T-helper 2 cell treated with Interferon-gamma antibody and Interleukin-4, amounts not matched to agents 5 μg/mL and 100 μg/mL, for 36 hours (primary cell): ENCODE results near the gene GOLM1.
A peak's percentile ranks its signal among the peaks of the same experiment; 100 is the strongest.

ENCODE experiments used
- DNase-seq: peaks from one replicate; pipeline ENCODE4 v3.0.0; 2021; ENCODE audit warnings: low spot score
- H3K27ac Mint-ChIP-seq: one replicate; pipeline ENCODE4 v1.8.0; 2021; ENCODE audit warnings: mild to moderate bottlenecking, mixed read lengths
- H3K27me3 Mint-ChIP-seq: one replicate; pipeline ENCODE4 v1.8.0; 2021; ENCODE audit warnings: low read depth, mixed read lengths
- H3K36me3 Mint-ChIP-seq: one replicate; pipeline ENCODE4 v1.8.0; 2021; ENCODE audit warnings: low read depth, mixed read lengths
- H3K4me1 Mint-ChIP-seq: one replicate; pipeline ENCODE4 v1.8.0; 2021; ENCODE audit warnings: low read depth, mixed read lengths
- H3K4me3 Mint-ChIP-seq: one replicate; pipeline ENCODE4 v1.8.0; 2022; ENCODE audit warnings: mild to moderate bottlenecking, moderate library complexity, mixed read lengths
- H3K9me3 Mint-ChIP-seq: one replicate; pipeline ENCODE4 v1.8.0; 2021; ENCODE audit warnings: mixed read lengths

GOLM1 gene

DNA sequence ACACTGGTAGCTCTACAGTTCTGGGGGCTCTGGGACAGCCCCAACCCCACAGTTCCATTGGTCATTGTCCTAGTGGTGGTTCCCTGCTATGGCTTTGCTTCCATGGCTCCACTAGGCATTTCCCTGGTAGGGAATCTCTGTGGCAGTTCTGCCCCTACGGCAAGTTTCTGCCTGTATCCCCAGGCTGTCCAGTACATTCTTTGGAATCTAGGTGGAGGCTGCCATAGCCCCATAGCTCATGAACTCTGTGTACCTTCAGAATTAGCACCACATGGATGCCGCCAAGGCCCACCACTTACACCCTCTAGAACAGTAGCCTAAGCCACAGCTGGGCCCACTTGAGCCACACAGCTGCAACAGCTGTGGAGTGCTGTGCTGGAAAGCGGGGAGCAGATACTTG lies 3.3 kb upstream of the GOLM1 start:
- no peaks in the 10 kb centered on the region for H3K36me3 Mint-ChIP-seq
- no peak overlapping the region for H3K27ac Mint-ChIP-seq
- H3K4me3 Mint-ChIP-seq, result no peak overlapping the region
- H3K27me3 Mint-ChIP-seq, result peaks cover 54% of the 10 kb centered on the region
- no peaks in the 10 kb centered on the region for H3K9me3 Mint-ChIP-seq
- no peak for DNase-seq
- H3K4me1 Mint-ChIP-seq, result peaks cover 15% of the 10 kb centered on the region

- H3K27ac Mint-ChIP-seq, result peak overlapping the region; percentile 49
- peaks cover 10% of the 10 kb centered on the region for H3K4me1 Mint-ChIP-seq
- H3K4me3 Mint-ChIP-seq, result peak overlapping the region; percentile 83
- H3K9me3 Mint-ChIP-seq, result no peaks in the 10 kb centered on the region
- H3K36me3 Mint-ChIP-seq, result no peaks in the 10 kb centered on the region
- DNase-seq, result peak; percentile 30
- H3K27me3 Mint-ChIP-seq, result peaks cover 63% of the 10 kb centered on the region
Measured at GRCh38 chr9:86099701-86100364, 475 bp upstream of the GOLM1 start.

- H3K4me3 Mint-ChIP-seq, result peak overlapping the region; percentile 51
- H3K9me3 Mint-ChIP-seq, result no peaks in the 10 kb centered on the region
- H3K27ac Mint-ChIP-seq, result no peak overlapping the region
- peaks cover 51% of the 10 kb centered on the region for H3K27me3 Mint-ChIP-seq
- DNase-seq, result no peak
- H3K4me1 Mint-ChIP-seq, result peaks cover 10% of the 10 kb centered on the region
- H3K36me3 Mint-ChIP-seq, result no peaks in the 10 kb centered on the region
Measured at GRCh38 chr9:86097510-86098224, 1.7 kb downstream of the GOLM1 start.

GRCh38 chr9:86096386-86096785 lies 3.0 kb downstream of the GOLM1 start:
- H3K27ac Mint-ChIP-seq, result no peak overlapping the region
- no peak overlapping the region for H3K4me3 Mint-ChIP-seq
- H3K4me1 Mint-ChIP-seq, result peaks cover 10% of the 10 kb centered on the region
- no peak for DNase-seq
- no peaks in the 10 kb centered on the region for H3K36me3 Mint-ChIP-seq
- H3K9me3 Mint-ChIP-seq, result no peaks in the 10 kb centered on the region
- H3K27me3 Mint-ChIP-seq, result peaks cover 44% of the 10 kb centered on the region

DNA sequence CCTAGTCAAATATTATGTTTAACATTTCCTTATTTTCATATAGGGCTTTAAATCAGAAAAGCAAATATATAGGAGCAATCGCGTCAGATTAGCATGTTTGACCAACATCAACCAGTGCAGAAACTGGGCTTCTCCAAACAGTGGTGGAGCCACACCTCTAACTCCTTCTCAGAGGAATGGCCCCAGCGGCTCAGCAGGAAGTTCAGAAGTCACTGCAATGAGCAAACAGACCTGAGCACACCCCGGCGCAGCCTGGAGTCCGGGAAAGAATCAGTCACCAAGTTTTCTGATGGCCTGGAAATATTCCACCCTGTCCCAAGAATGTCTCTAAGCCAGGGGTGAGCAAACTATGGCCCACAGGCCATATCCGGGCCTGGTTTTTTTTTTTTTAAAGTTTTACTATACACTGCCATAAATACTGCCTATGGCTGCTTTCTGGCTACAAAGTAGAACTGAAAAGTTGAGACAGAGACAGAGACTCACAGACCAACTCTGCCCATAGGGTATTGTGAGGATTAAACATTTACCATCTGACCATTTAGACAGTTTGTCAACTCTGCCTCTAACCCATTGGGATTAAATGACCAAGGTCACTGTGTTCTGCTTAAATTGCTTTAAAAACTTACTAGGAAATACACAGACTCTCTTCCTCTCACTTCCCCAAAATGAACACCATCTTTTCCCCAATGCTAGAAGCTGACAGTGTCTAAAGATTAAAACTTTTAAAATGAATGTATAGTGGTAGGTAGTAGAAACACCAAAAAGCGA lies 5.4 kb downstream of the GOLM1 start:
- DNase-seq, result no peak
- Mint-ChIP-seq H3K36me3 (no peaks in the 10 kb centered on the region), H3K27ac (no peak overlapping the region), H3K9me3 (peaks cover 3% of the 10 kb centered on the region), H3K4me1 (peaks cover 3% of the 10 kb centered on the region), H3K27me3 (peaks cover 31% of the 10 kb centered on the region), H3K4me3 (no peak overlapping the region)

- no peak for DNase-seq
- H3K27me3 Mint-ChIP-seq, result peaks cover 27% of the 10 kb centered on the region
- H3K27ac Mint-ChIP-seq, result no peak overlapping the region
- H3K4me3 Mint-ChIP-seq, result no peak overlapping the region
- peaks cover 3% of the 10 kb centered on the region for H3K9me3 Mint-ChIP-seq
- H3K36me3 Mint-ChIP-seq, result no peaks in the 10 kb centered on the region
- H3K4me1 Mint-ChIP-seq, result no peaks in the 10 kb centered on the region
Measured at GRCh38 chr9:86091477-86091876, 7.9 kb downstream of the GOLM1 start.

DNA sequence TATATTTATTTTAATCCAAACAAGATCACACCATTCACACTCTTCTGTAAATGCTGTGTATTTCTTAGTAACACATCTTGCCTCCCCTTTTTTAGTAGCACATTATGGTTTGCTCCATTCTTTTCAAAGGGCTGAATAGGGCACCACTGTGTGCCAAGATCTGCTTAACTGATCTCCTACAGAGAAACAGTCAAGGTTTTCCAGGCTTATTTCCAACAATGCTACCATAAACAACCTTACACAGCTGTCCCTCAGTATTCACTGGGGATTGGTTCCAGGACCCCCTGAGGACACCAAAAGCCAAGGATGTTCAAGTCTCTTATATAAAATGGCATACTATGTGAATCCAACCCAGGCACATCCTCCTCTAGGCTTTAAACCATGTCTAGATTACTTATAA lies 16.5 kb downstream of the GOLM1 start:
- DNase-seq, result no peak
- Mint-ChIP-seq H3K9me3 (no peaks in the 10 kb centered on the region), H3K27ac (no peak overlapping the region), H3K4me1 (no peaks in the 10 kb centered on the region), H3K27me3 (peaks cover 12% of the 10 kb centered on the region), H3K4me3 (no peak overlapping the region), H3K36me3 (no peaks in the 10 kb centered on the region)

DNA sequence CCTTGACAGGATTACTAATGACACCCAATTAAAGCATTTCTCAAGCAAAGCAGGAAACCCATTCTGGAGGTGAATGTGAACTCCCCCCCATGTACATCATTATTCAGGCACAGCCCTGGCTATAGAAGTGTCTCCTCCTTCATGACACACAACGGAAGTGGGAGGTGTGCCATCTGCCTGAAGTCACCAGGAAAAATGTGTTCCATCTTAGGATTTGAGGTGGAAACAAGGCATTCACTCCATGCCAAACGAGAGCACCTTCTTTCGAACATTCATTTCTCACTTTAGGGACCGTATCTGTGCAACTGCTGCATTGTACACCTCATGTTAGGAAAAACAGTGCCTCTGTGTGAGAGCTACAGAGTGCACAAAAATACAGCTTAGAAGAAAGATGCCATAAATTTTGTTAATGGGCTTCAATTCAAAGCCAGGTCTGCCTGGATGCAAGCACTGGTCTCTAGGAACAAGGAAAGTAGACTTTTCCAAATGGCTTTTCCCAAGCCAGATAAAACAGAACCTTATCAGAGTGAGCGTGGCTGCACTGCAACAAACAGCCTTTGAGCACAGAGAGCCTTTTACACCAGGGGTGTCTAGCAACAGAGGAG lies 19.4 kb downstream of the GOLM1 start:
- no peaks in the 10 kb centered on the region for H3K27me3 Mint-ChIP-seq
- no peaks in the 10 kb centered on the region for H3K9me3 Mint-ChIP-seq
- DNase-seq, result no peak
- no peak overlapping the region for H3K27ac Mint-ChIP-seq
- no peaks in the 10 kb centered on the region for H3K4me1 Mint-ChIP-seq
- H3K4me3 Mint-ChIP-seq, result no peak overlapping the region
- no peaks in the 10 kb centered on the region for H3K36me3 Mint-ChIP-seq

DNA sequence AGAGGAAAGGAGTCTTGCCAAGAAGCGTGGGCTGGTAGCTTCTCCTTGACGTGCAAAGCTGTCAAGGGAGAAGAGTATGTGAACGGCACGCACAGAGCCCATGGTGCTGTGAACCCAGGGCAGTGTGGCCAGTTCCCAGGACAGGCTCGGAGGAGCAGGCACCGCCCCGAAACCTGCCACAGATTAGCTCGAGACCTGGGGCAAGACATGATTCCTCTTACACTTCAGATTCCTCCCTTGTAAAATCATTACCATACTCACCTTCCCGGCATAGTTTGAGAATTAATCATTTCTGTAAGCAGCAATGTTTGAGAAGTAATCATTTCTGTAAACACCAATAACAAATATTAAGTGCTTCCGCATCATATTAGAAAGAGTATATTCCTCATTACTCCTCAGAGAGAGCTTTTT lies 19.9 kb downstream of the GOLM1 start:
- no peak for DNase-seq
- Mint-ChIP-seq H3K4me1 (no peaks in the 10 kb centered on the region), H3K4me3 (no peak overlapping the region), H3K27ac (no peak overlapping the region), H3K27me3 (no peaks in the 10 kb centered on the region), H3K36me3 (no peaks in the 10 kb centered on the region), H3K9me3 (no peaks in the 10 kb centered on the region)

- DNase-seq, result no peak
- H3K27ac Mint-ChIP-seq, result no peak overlapping the region
- H3K36me3 Mint-ChIP-seq, result no peaks in the 10 kb centered on the region
- H3K27me3 Mint-ChIP-seq, result no peaks in the 10 kb centered on the region
- no peaks in the 10 kb centered on the region for H3K4me1 Mint-ChIP-seq
- H3K9me3 Mint-ChIP-seq, result no peaks in the 10 kb centered on the region
- no peak overlapping the region for H3K4me3 Mint-ChIP-seq
Measured at GRCh38 chr9:86078731-86079130, 20.6 kb downstream of the GOLM1 start.

DNA sequence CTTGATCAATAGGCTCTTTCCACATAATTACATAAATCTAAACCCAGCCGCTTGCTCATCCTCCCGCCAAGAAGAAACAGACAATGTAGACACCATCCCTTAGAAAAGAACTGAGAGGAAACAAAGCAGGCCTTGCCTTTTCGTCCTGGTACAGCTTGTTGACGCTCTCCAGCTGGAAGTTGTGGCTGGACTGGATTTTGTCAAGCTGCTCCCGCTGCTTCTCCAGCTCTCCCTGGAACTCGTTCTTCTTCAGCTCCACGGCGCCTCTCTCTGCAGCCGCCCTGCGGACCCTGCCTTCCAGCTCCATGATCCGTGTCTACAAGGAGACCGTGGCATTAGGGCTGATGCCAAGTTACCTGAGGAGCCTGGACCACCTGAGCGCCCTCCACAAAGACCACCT lies 22.1 kb downstream of the GOLM1 start:
- DNase-seq, result no peak
- H3K36me3 Mint-ChIP-seq, result no peaks in the 10 kb centered on the region
- no peak overlapping the region for H3K4me3 Mint-ChIP-seq
- no peaks in the 10 kb centered on the region for H3K4me1 Mint-ChIP-seq
- no peak overlapping the region for H3K27ac Mint-ChIP-seq
- H3K9me3 Mint-ChIP-seq, result no peaks in the 10 kb centered on the region
- H3K27me3 Mint-ChIP-seq, result no peaks in the 10 kb centered on the region

DNA sequence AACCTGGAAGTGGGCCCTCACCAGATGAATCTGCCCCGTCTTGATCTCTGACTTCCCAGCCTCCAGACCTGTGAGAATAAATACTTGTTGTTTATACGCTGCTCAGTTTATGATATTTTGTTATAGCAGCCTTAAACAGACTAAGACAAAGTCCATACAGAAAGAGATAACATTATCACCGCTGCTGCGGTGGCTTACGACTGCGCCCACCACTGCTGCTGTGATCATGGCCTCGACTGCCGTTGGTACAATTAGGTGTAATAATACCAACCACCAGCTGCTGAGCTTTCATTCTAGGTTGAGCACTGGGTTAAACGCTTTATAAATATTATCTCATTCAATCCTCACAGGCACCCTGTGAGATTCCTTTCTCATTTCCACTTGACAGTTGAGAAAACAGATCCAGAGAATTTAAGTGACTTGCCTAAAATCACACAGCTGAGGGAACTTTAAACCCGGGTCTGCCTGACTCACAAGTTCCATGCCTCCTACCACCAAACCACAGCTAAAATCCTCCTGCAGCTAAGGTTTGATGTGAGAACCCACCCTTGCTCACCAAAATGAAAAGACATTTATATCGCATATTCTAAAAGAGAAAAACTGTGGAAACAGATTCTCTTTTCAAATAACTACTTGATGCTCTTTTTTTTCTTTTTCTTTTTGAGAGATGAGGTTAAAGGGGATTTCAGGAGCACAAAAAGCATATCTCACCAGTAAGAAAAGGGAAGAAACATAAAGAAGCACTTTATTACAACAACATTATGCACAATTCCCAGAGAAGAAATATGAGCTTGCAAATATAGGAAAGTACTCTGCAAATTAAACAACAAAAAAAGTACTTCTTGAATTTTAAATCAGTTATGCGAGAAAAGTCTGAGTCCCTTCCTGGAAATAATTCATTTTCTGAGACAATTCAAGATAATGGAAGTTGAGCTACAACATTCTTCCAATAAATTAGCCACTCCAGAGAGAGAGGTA lies 23.9 kb downstream of the GOLM1 start:
- no peak overlapping the region for H3K4me3 Mint-ChIP-seq
- H3K36me3 Mint-ChIP-seq, result no peaks in the 10 kb centered on the region
- DNase-seq, result peak; percentile 37

GRCh38 chr9:86073839-86074238 lies 25.5 kb downstream of the GOLM1 start:
- DNase-seq, result no peak
- no peaks in the 10 kb centered on the region for H3K36me3 Mint-ChIP-seq
- H3K4me3 Mint-ChIP-seq, result no peak overlapping the region
- no peak overlapping the region for H3K27ac Mint-ChIP-seq
- H3K27me3 Mint-ChIP-seq, result no peaks in the 10 kb centered on the region
- no peaks in the 10 kb centered on the region for H3K9me3 Mint-ChIP-seq
- H3K4me1 Mint-ChIP-seq, result no peaks in the 10 kb centered on the region

More for the DNA sequence above, 23.9 kb downstream of the GOLM1 start:
- Mint-ChIP-seq H3K4me1 (no peaks in the 10 kb centered on the region), H3K9me3 (no peaks in the 10 kb centered on the region), H3K27me3 (no peaks in the 10 kb centered on the region), H3K27ac (no peak overlapping the region)
